HL-60 (cell line): ENCODE results near the gene JMJD1C.

Experiments used
- DNase-seq, 2 experiments: peaks; one replicate each; pipeline ENCODE4 v3.0.0-alpha.2; 2010 to 2020; ENCODE audit warnings: low read depth in 1 of 2, low spot score in 1 of 2
- H3K27ac ChIP-seq: fragments of 250-450 bp; sonication (Bioruptor Pico); replicated peaks from 2 replicates; pipeline ENCODE4 v1.5.1; 2020; ENCODE audit warnings: mild to moderate bottlenecking, moderate library complexity
- H3K27me3 ChIP-seq: fragments of 250-450 bp; sonication (Bioruptor Pico); 2 replicates; pipeline ENCODE4 v1.5.1; 2021; ENCODE audit warnings: mild to moderate bottlenecking, moderate library complexity; ENCODE audit not compliant: insufficient read depth, poor library complexity, severe bottlenecking
- H3K4me3 ChIP-seq: replicated peaks from 2 replicates; pipeline ENCODE4 v1.5.1; 2011; ENCODE audit warnings: mild to moderate bottlenecking, control low read depth, low read length; ENCODE audit not compliant: insufficient read depth
- CTCF ChIP-seq: IDR thresholded peaks from one replicate; pipeline ENCODE4 v1.5.1; 2011; ENCODE audit warnings: low read length, control low read depth, inconsistent platforms; ENCODE audit not compliant: insufficient read depth
- GABPA ChIP-seq: IDR thresholded peaks from 2 replicates; pipeline ENCODE4 v1.6.1; 2012; ENCODE audit warnings: low read depth
- POLR2AphosphoS5 ChIP-seq: IDR thresholded peaks from 2 replicates; pipeline ENCODE4 v1.6.1; 2012; ENCODE audit warnings: low read depth
- SPI1 ChIP-seq: IDR thresholded peaks from 2 replicates; pipeline ENCODE4 v1.6.1; 2012; ENCODE audit warnings: low read depth, mild to moderate bottlenecking, borderline replicate concordance
- TF ChIP-seq, protein P1 (sequence below): IDR thresholded peaks from 2 replicates; pipeline ENCODE4 v1.6.1; 2012; ENCODE audit warnings: low read depth; ENCODE audit not compliant: insufficient replicate concordance

Gene JMJD1C

DNA sequence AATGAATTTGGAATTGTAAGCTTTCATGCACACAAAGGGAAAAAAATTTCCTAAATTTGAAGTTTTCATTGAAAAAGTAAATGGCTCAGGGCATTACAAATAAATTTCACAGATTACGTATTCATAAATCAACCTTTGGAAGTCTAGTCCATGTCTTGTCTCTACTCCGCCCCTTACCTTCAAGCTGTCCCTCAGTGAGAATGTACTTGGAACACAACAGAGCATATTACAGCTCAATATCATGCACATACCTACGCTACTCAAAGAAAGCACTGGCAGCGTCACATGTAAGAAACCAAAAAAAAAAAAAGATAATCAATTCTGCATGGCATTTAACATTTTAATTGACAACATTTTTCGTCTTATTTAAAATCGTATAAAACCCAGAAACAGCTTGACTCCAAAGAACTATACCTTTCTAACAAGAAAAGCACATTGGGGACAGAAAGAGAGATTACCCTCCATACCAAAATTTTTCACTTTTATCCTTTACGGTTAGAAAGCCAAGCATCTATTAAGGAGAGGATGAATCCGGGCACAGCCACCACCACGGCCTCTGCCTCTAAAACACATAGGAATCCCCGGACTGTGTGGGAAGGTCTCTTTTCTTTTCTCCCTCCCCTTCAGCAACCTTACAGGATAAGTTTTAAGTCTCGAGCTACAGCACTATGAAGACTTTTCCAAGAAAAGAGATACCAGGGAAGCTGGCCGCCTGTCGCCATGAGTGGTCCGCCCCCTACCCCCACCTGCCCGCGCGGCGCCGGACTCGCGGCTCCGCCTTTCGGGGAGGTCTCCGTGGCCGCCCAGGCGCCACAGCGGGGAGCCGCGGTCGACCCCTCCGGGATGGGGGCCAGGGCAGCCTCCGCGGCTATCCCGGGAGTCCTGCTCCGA, 1.1 kb downstream of the JMJD1C start:
- no peak for DNase-seq
- Histone ChIP-seq H3K27me3 (no peaks in the 10 kb centered on the region), H3K27ac (no peak overlapping the region; the same call in 1 of the 2 replicates), H3K4me3 (peak overlapping the region; percentile 91)
- TF ChIP-seq POLR2AphosphoS5 (no peak), CTCF (no peak)
- TF ChIP-seq, protein P1, sequence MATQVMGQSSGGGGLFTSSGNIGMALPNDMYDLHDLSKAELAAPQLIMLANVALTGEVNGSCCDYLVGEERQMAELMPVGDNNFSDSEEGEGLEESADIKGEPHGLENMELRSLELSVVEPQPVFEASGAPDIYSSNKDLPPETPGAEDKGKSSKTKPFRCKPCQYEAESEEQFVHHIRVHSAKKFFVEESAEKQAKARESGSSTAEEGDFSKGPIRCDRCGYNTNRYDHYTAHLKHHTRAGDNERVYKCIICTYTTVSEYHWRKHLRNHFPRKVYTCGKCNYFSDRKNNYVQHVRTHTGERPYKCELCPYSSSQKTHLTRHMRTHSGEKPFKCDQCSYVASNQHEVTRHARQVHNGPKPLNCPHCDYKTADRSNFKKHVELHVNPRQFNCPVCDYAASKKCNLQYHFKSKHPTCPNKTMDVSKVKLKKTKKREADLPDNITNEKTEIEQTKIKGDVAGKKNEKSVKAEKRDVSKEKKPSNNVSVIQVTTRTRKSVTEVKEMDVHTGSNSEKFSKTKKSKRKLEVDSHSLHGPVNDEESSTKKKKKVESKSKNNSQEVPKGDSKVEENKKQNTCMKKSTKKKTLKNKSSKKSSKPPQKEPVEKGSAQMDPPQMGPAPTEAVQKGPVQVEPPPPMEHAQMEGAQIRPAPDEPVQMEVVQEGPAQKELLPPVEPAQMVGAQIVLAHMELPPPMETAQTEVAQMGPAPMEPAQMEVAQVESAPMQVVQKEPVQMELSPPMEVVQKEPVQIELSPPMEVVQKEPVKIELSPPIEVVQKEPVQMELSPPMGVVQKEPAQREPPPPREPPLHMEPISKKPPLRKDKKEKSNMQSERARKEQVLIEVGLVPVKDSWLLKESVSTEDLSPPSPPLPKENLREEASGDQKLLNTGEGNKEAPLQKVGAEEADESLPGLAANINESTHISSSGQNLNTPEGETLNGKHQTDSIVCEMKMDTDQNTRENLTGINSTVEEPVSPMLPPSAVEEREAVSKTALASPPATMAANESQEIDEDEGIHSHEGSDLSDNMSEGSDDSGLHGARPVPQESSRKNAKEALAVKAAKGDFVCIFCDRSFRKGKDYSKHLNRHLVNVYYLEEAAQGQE, result no peak

DNA sequence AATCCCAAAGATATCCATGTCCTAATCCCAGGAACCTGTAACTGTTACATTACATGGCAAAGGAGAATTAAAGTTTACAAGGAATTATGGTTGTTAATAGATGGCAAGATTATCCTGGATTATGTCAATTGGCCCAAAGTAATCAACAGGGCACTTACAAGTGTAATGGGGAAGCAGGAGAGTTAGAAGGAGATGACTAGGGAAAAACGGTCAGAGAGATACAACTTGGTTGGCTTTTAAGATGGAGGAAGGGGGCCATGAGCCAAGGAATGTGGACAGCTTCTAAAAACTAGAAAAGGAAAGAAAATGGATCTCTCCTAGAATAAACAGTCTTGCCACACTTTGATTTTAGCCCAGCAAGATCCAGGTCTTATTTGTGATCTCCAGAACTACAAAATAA, 3.3 kb downstream of the JMJD1C start:
- H3K27me3 ChIP-seq, result no peaks in the 10 kb centered on the region
- DNase-seq, result no peak
- no peak overlapping the region for H3K4me3 ChIP-seq
- TF ChIP-seq GABPA, result no peak
- TF ChIP-seq POLR2AphosphoS5, result no peak
- TF ChIP-seq SPI1, result no peak
- TF ChIP-seq, protein P1, result no peak
- no peak for TF ChIP-seq CTCF
- no peak overlapping the region for H3K27ac ChIP-seq

DNA sequence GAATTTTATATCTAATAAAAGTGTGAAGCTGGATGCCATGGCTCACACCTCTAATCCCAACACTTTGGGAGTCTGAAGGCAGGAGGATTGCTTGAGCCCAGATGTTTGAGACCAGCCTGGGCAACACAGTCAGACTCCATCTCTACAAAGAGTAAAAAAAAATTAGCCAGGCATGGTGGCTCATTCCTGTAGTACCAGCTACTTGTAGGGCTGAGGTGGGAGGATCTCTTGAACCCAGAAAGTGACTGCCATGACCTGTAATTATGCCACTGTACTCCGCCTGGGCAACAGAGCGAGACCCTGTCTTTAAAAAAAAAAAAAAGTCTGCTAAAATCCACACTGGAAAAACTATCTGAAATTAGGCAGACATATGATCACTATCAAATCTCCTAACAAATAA, 7.6 kb downstream of the JMJD1C start:
- DNase-seq, result no peak
- Histone ChIP-seq H3K27ac (no peak overlapping the region), H3K27me3 (no peaks in the 10 kb centered on the region), H3K4me3 (no peak overlapping the region)
- TF ChIP-seq SPI1, result no peak

DNA sequence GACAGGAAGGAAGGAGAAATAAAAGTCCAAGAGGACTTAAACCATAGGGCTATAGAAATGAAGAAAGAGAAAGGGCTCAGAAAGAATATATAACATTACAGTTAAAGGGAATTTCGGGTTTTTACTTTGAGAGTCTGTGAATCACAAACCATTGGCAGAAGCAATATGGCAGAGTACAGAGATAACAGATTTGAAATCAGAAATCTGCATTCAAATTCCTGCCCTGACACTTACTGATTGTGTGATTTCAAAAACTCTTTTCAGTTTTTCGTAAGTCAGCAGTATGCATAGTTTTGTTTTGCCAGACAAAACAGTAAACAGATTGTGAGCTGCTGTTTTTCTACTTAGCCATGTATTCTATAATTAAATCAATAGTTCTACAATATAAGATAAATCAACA, 8.2 kb downstream of the JMJD1C start:
- no peak overlapping the region for H3K27ac ChIP-seq
- DNase-seq, result no peak
- TF ChIP-seq SPI1, result no peak
- TF ChIP-seq POLR2AphosphoS5, result no peak
- TF ChIP-seq, protein P1, result no peak
- TF ChIP-seq GABPA, result no peak
- TF ChIP-seq CTCF, result no peak
- no peak overlapping the region for H3K4me3 ChIP-seq
- no peaks in the 10 kb centered on the region for H3K27me3 ChIP-seq
